ENCODE data around the gene F2R. TPM values are rescaled to one million over a fixed set of nuclear protein-coding genes. Genes with fewer than 3 reads are reported as not detected.
A peak's percentile ranks its signal among the peaks of the same experiment; 100 is the strongest.

The F2R gene
- total and polyA plus RNA-seq, 9 of the 15 experiments (the other 6 are each of a cell fraction or from before 2014, with no cell fraction given), result 4.0 to 34.7 (median 15.1) TPM

DNA sequence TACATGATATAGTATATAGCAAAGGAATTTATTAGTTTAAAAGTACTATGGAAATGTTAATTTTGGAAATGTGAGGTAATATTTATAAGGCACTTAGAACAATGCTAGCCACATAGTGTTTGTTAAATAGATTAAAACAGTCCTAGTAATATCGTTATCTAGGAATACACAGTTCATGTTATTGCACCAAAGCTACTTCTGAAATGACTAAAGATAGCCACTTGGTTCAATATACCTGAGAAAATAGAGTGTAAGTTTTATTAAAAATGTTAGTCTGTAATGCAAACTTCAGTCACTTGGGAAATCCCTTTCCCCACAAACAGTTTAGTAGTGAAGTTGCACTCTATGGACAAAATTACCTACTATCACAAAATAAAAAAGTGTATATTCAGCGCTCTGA lies 15.4 kb upstream of the F2R start:
- no peak for DNase-seq (ENCODE audit: extremely low read depth in 1 of 4, low spot score in 3 of 4)
- BruUV-seq (replicated peaks), result no TSS peak
- no peaks in the 10 kb centered on the region for H3K9me1 ChIP-seq (ENCODE audit: control insufficient read depth, insufficient read depth, low read length)
- WGBS (ENCODE audit: insufficient coverage, low coverage, missing lambda C conversion rate), result 66% methylated on average over 2 of the region's 2 CpGs
- H3K4me1 ChIP-seq (replicated peaks in 1 of 2; ENCODE audit: control insufficient read depth in 2 of 2, insufficient read depth in 2 of 2, low read length in 2 of 2), result peaks cover 0 to 11% of the 10 kb centered on the region in 2 experiments; a peak in 3 of 5 replicates
- ChIA-PET POLR2A (interaction anchor here (0.6 kb wide), 1 partner anchor 43 kb away, joined by 3 read pairs; no protein-coding TSS in a partner anchor), CTCF (ENCODE audit: low intra/inter-chr PET ratio) (no interaction called here)
- no peak for ATAC-seq
- FAIRE-seq, result no peak
- H4K20me1 ChIP-seq (replicated peaks; ENCODE audit: control insufficient read depth, insufficient read depth, low read length), result no peaks in the 10 kb centered on the region
- H3K27ac ChIP-seq (ENCODE audit: extremely low read depth, low read depth, low read length), result no peak overlapping the region
- H2AFZ ChIP-seq (ENCODE audit: low read depth, low read length), result no peak overlapping the region
- H3K4me3 ChIP-seq, result no peak overlapping the region
- no peak overlapping the region for H3K9ac ChIP-seq (ENCODE audit: insufficient read depth in 1 of 2, low read depth in 2 of 2, low read length in 2 of 2)
- in situ Hi-C loops (cut with MboI), result no loop called here
- no peaks in the 10 kb centered on the region; the same call in 2 of the 3 replicates for H3K36me3 ChIP-seq (ENCODE audit: control insufficient read depth, insufficient read depth, low read length)
- no peaks in the 10 kb centered on the region for H3K79me2 ChIP-seq (ENCODE audit: control insufficient read depth, insufficient read depth, low read length)
- H3K4me2 ChIP-seq (ENCODE audit: insufficient read depth, low read length), result no peak overlapping the region
- TF ChIP-seq ZSCAN32 (CRISPR knock-in tag; IDR thresholded peaks at IDR 0.05) (no peak), ZNF133 (CRISPR knock-in tag; IDR thresholded peaks at IDR 0.05) (no peak), ZNF239 (CRISPR knock-in tag; IDR thresholded peaks at IDR 0.05) (no peak)
- TF ChIP-seq, protein P1, sequence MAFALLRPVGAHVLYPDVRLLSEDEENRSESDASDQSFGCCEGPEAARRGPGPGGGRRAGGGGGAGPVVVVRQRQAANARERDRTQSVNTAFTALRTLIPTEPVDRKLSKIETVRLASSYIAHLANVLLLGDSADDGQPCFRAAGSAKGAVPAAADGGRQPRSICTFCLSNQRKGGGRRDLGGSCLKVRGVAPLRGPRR (CRISPR knock-in tag; IDR thresholded peaks at IDR 0.05), result no peak
- intact Hi-C loops (cut with micrococcal nuclease), result no loop called here
- no peaks in the 10 kb centered on the region for H3K27me3 ChIP-seq (ENCODE audit: control insufficient read depth in 2 of 2, insufficient read depth in 2 of 2, low read length in 2 of 2)
- H3K9me3 ChIP-seq (replicated peaks; ENCODE audit: control insufficient read depth, insufficient read depth, low read depth, low read length), result no peaks in the 10 kb centered on the region

DNA sequence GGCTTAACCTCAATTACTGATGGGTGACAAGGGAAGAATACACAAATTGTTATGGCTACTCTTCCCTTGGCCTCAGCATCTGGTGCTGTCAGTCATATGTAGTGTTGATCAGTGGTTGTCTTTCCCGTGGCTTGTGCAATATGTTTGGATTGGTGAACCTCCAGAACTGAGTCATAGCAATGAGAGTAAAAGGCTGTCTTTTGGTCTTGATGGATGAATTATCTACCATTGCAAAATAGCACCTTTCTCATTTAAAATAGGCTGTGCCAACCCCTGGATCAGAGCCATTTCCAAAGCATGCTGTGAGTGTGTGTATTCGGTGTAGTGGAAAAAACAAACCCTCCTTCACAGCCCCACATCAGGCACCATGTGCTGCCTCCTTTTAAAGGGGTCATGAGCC lies 14.6 kb upstream of the F2R start:
- Histone ChIP-seq H3K27ac (ENCODE audit: extremely low read depth, low read depth, low read length) (no peak overlapping the region), H3K9me3 (replicated peaks; ENCODE audit: control insufficient read depth, insufficient read depth, low read depth, low read length) (no peaks in the 10 kb centered on the region), H3K4me3 (no peak overlapping the region), H3K9ac (ENCODE audit: insufficient read depth in 1 of 2, low read depth in 2 of 2, low read length in 2 of 2) (no peak overlapping the region), H3K27me3 (ENCODE audit: control insufficient read depth in 2 of 2, insufficient read depth in 2 of 2, low read length in 2 of 2) (no peaks in the 10 kb centered on the region), H2AFZ (ENCODE audit: low read depth, low read length) (no peak overlapping the region), H3K79me2 (ENCODE audit: control insufficient read depth, insufficient read depth, low read length) (no peaks in the 10 kb centered on the region), H3K9me1 (ENCODE audit: control insufficient read depth, insufficient read depth, low read length) (no peaks in the 10 kb centered on the region), H3K4me1 (replicated peaks in 1 of 2; ENCODE audit: control insufficient read depth in 2 of 2, insufficient read depth in 2 of 2, low read length in 2 of 2) (peaks cover 0 to 8% of the 10 kb centered on the region in 2 experiments; a peak in 3 of 5 replicates), H4K20me1 (replicated peaks; ENCODE audit: control insufficient read depth, insufficient read depth, low read length) (no peaks in the 10 kb centered on the region), H3K36me3 (ENCODE audit: control insufficient read depth, insufficient read depth, low read length) (no peaks in the 10 kb centered on the region; the same call in 2 of the 3 replicates), H3K4me2 (ENCODE audit: insufficient read depth, low read length) (no peak overlapping the region)
- no TSS peak for BruUV-seq (replicated peaks)
- DNase-seq (ENCODE audit: extremely low read depth in 1 of 4, low spot score in 3 of 4) (no peak), ATAC-seq (no peak), FAIRE-seq (no peak)
- in situ Hi-C loops (cut with MboI), result no loop called here
- POLR2A ChIA-PET, result no interaction called here
- intact Hi-C loops (cut with micrococcal nuclease), result no loop called here
- 10% methylated on average over 2 of the region's 2 CpGs for WGBS (ENCODE audit: insufficient coverage, low coverage, missing lambda C conversion rate)
- CTCF ChIA-PET (ENCODE audit: low intra/inter-chr PET ratio), result no interaction called here
- TF ChIP-seq SRSF7 (optimal IDR thresholded peaks at IDR 0.05; ENCODE audit: low read depth, low read length) (no peak), NCOA1 (IDR thresholded peaks at IDR 0.05; ENCODE audit: low read depth) (no peak), SREBF1 (IDR thresholded peaks at IDR 0.05; ENCODE audit: borderline replicate concordance, low read depth, low read length) (no peak), PHB (CRISPR knock-in tag; IDR thresholded peaks at IDR 0.05) (no peak), CEBPG (CRISPR knock-in tag; IDR thresholded peaks at IDR 0.05) (no peak), CEBPG (tag; conservative IDR thresholded peaks at IDR 0.05 in 1 of 2, IDR thresholded peaks at IDR 0.05 in 1 of 2) (peak in 1 of 2 experiments; percentile 72; a peak in 2 of 4 replicates)
- TF ChIP-seq, protein P2, sequence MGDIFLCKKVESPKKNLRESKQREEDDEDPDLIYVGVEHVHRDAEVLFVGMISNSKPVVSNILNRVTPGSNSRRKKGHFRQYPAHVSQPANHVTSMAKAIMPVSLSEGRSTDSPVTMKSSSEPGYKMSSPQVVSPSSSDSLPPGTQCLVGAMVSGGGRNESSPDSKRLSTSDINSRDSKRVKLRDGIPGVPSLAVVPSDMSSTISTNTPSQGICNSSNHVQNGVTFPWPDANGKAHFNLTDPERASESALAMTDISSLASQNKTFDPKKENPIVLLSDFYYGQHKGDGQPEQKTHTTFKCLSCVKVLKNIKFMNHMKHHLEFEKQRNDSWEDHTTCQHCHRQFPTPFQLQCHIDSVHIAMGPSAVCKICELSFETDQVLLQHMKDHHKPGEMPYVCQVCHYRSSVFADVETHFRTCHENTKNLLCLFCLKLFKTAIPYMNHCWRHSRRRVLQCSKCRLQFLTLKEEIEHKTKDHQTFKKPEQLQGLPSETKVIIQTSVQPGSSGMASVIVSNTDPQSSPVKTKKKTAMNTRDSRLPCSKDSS (IDR thresholded peaks at IDR 0.05; ENCODE audit: low read depth, partially characterized antibody), result no peak
- TF ChIP-seq, protein P3, sequence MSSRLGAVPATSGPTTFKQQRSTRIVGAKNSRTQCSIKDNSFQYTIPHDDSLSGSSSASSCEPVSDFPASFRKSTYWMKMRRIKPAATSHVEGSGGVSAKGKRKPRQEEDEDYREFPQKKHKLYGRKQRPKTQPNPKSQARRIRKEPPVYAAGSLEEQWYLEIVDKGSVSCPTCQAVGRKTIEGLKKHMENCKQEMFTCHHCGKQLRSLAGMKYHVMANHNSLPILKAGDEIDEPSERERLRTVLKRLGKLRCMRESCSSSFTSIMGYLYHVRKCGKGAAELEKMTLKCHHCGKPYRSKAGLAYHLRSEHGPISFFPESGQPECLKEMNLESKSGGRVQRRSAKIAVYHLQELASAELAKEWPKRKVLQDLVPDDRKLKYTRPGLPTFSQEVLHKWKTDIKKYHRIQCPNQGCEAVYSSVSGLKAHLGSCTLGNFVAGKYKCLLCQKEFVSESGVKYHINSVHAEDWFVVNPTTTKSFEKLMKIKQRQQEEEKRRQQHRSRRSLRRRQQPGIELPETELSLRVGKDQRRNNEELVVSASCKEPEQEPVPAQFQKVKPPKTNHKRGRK (tag; IDR thresholded peaks at IDR 0.05), result no peak
- TF ChIP-seq, protein P4, sequence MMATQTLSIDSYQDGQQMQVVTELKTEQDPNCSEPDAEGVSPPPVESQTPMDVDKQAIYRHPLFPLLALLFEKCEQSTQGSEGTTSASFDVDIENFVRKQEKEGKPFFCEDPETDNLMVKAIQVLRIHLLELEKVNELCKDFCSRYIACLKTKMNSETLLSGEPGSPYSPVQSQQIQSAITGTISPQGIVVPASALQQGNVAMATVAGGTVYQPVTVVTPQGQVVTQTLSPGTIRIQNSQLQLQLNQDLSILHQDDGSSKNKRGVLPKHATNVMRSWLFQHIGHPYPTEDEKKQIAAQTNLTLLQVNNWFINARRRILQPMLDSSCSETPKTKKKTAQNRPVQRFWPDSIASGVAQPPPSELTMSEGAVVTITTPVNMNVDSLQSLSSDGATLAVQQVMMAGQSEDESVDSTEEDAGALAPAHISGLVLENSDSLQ (IDR thresholded peaks at IDR 0.05), result peak; percentile 29; the same call in 1 of the 2 replicates
